ENCODE results near the gene CKM.

GRCh38 chr19:45356760-45357444 is 34.2 kb upstream of the CKM start:
- TF ChIP-seq CTCF (IDR thresholded peaks at IDR 0.05) (no peak), EZH2 (IDR thresholded peaks at IDR 0.05) (no peak)

All from neural progenitor cell (in vitro differentiated cells).